ENCODE data around the gene LIPT2.

The LIPT2 gene

GRCh38 chr11:74492974-74493790 is at the start of gene LIPT2 (continued):
- no peak for TF ChIP-seq ZNF274 (IDR thresholded peaks at IDR 0.05; ENCODE audit: low read length)
- TF ChIP-seq ZNF274 (tag by site-specific recombination; IDR thresholded peaks at IDR 0.05; ENCODE audit: borderline replicate concordance) = no peak
- peak; percentile 42 for TF ChIP-seq ZIC2 (tag by site-specific recombination; IDR thresholded peaks at IDR 0.05)
- TF ChIP-seq ZBTB26 (tag by site-specific recombination; optimal IDR thresholded peaks at IDR 0.05) = peak; percentile 91
- no peak for TF ChIP-seq ZNF433 (tag by site-specific recombination; IDR thresholded peaks at IDR 0.05; ENCODE audit: low read depth)
- TF ChIP-seq ZNF449 (tag by site-specific recombination; IDR thresholded peaks at IDR 0.05) = 0 out of 2 replicates have a peak, but pooled peaks have one; percentile 16
- TF ChIP-seq ZNF140 (tag by site-specific recombination; IDR thresholded peaks at IDR 0.05) = no peak
- TF ChIP-seq ZNF623 (tag by site-specific recombination; IDR thresholded peaks at IDR 0.05) = no peak
- 0 out of 2 replicates have a peak, but pooled peaks have one; percentile 14 for TF ChIP-seq ZNF223 (tag by site-specific recombination; IDR thresholded peaks at IDR 0.05)
- TF ChIP-seq ZNF555 (tag by site-specific recombination; conservative IDR thresholded peaks at IDR 0.05) = no peak
- peak; percentile 87 for TF ChIP-seq SP2 (tag by site-specific recombination; IDR thresholded peaks at IDR 0.05)
- no peak for TF ChIP-seq OVOL3 (tag by site-specific recombination; IDR thresholded peaks at IDR 0.05)
- peak; percentile 21; the same call in 1 of the 2 replicates for TF ChIP-seq OSR2 (tag by site-specific recombination; IDR thresholded peaks at IDR 0.05)
- no peak for TF ChIP-seq MYNN (tag by site-specific recombination; IDR thresholded peaks at IDR 0.05; ENCODE audit: borderline replicate concordance)
- no peak for TF ChIP-seq GFI1B (tag by site-specific recombination; IDR thresholded peaks at IDR 0.05)
- no peak for TF ChIP-seq ZNF354C (tag by site-specific recombination; IDR thresholded peaks at IDR 0.05; ENCODE audit: borderline replicate concordance, low read depth)
- TF ChIP-seq YY1 (tag by site-specific recombination; IDR thresholded peaks at IDR 0.05) = peak; percentile 36; the same call in 1 of the 2 replicates
- TF ChIP-seq ZNF398 (tag by site-specific recombination; IDR thresholded peaks at IDR 0.05) = no peak; the same call in 1 of the 2 replicates
- TF ChIP-seq ZNF211 (tag by site-specific recombination; IDR thresholded peaks at IDR 0.05; ENCODE audit: low read depth) = no peak
- TF ChIP-seq WT1 (tag by site-specific recombination; IDR thresholded peaks at IDR 0.05) = no peak
- TF ChIP-seq ZNF37A (tag by site-specific recombination; IDR thresholded peaks at IDR 0.05) = 0 out of 2 replicates have a peak, but pooled peaks have one; percentile 30
- TF ChIP-seq ZNF335 (tag by site-specific recombination; conservative IDR thresholded peaks at IDR 0.05) = peak; percentile 89
- TF ChIP-seq PBX3 (CRISPR knock-in tag; IDR thresholded peaks at IDR 0.05) = peak; percentile 92
- TF ChIP-seq KLF17 (tag by site-specific recombination; IDR thresholded peaks at IDR 0.05) = no peak
- TF ChIP-seq ZSCAN16 (tag by site-specific recombination; IDR thresholded peaks at IDR 0.05) = no peak
- no peak for TF ChIP-seq ZNF658 (tag by site-specific recombination; IDR thresholded peaks at IDR 0.05)
- TF ChIP-seq ZNF404 (tag by site-specific recombination; IDR thresholded peaks at IDR 0.05) = no peak
- TF ChIP-seq ZNF660 (tag by site-specific recombination; IDR thresholded peaks at IDR 0.05) = peak; percentile 65; the same call in 1 of the 2 replicates
- no peak for TF ChIP-seq ZNF416 (tag by site-specific recombination; IDR thresholded peaks at IDR 0.05)
- TF ChIP-seq KLF9 (tag by site-specific recombination; IDR thresholded peaks at IDR 0.05; ENCODE audit: low read depth) = peak; percentile 94
- TF ChIP-seq ZNF571 (tag by site-specific recombination; IDR thresholded peaks at IDR 0.05) = no peak
- TF ChIP-seq ZNF18 (tag by site-specific recombination; IDR thresholded peaks at IDR 0.05) = no peak
- no peak; the same call in 1 of the 2 replicates for TF ChIP-seq ZNF76 (tag by site-specific recombination; IDR thresholded peaks at IDR 0.05; ENCODE audit: borderline replicate concordance, low read depth)

All from HEK293 (cell line).